Measurements from ENCODE around the gene HNMT.

Gene HNMT

DNA sequence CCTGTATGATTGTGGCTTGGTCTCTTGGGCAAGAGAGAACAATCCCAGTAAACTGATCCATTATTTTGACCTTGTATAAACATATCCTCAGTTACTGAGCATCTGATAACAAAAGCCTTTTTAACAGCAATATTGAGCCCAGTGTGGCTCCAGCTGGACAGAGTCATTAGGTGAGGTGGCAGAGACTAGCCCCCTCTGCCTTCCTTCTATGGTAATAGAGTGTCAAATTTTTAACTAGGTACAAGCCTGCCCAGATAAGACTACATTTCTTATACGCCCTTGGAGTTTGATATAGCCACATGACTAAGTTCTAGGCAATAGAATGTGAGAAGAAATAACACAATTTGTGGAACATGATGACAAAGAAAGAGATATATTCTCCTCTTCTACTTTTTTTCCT lies 56.2 kb downstream of the HNMT start:
- TF ChIP-seq GABPA (IDR thresholded peaks at IDR 0.05; ENCODE audit: low read depth) (no peak), POLR2AphosphoS5 (IDR thresholded peaks at IDR 0.05; ENCODE audit: low read depth) (no peak), SPI1 (IDR thresholded peaks at IDR 0.05; ENCODE audit: borderline replicate concordance, low read depth) (no peak)
- TF ChIP-seq, protein P1, sequence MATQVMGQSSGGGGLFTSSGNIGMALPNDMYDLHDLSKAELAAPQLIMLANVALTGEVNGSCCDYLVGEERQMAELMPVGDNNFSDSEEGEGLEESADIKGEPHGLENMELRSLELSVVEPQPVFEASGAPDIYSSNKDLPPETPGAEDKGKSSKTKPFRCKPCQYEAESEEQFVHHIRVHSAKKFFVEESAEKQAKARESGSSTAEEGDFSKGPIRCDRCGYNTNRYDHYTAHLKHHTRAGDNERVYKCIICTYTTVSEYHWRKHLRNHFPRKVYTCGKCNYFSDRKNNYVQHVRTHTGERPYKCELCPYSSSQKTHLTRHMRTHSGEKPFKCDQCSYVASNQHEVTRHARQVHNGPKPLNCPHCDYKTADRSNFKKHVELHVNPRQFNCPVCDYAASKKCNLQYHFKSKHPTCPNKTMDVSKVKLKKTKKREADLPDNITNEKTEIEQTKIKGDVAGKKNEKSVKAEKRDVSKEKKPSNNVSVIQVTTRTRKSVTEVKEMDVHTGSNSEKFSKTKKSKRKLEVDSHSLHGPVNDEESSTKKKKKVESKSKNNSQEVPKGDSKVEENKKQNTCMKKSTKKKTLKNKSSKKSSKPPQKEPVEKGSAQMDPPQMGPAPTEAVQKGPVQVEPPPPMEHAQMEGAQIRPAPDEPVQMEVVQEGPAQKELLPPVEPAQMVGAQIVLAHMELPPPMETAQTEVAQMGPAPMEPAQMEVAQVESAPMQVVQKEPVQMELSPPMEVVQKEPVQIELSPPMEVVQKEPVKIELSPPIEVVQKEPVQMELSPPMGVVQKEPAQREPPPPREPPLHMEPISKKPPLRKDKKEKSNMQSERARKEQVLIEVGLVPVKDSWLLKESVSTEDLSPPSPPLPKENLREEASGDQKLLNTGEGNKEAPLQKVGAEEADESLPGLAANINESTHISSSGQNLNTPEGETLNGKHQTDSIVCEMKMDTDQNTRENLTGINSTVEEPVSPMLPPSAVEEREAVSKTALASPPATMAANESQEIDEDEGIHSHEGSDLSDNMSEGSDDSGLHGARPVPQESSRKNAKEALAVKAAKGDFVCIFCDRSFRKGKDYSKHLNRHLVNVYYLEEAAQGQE (IDR thresholded peaks at IDR 0.05; ENCODE audit: insufficient replicate concordance, low read depth) = no peak
- TF ChIP-seq, protein P2, sequence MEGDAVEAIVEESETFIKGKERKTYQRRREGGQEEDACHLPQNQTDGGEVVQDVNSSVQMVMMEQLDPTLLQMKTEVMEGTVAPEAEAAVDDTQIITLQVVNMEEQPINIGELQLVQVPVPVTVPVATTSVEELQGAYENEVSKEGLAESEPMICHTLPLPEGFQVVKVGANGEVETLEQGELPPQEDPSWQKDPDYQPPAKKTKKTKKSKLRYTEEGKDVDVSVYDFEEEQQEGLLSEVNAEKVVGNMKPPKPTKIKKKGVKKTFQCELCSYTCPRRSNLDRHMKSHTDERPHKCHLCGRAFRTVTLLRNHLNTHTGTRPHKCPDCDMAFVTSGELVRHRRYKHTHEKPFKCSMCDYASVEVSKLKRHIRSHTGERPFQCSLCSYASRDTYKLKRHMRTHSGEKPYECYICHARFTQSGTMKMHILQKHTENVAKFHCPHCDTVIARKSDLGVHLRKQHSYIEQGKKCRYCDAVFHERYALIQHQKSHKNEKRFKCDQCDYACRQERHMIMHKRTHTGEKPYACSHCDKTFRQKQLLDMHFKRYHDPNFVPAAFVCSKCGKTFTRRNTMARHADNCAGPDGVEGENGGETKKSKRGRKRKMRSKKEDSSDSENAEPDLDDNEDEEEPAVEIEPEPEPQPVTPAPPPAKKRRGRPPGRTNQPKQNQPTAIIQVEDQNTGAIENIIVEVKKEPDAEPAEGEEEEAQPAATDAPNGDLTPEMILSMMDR (IDR thresholded peaks at IDR 0.05; ENCODE audit: insufficient read depth, low read length) = no peak
- Histone ChIP-seq H3K4me3 (replicated peaks; ENCODE audit: insufficient read depth, low read length) (no peak overlapping the region), H3K27me3 (ENCODE audit: insufficient read depth, poor library complexity, severe bottlenecking) (no peaks in the 10 kb centered on the region), H3K27ac (replicated peaks) (no peak overlapping the region)
- no peak for DNase-seq (ENCODE audit: low read depth in 1 of 2, low spot score in 1 of 2)

DNA sequence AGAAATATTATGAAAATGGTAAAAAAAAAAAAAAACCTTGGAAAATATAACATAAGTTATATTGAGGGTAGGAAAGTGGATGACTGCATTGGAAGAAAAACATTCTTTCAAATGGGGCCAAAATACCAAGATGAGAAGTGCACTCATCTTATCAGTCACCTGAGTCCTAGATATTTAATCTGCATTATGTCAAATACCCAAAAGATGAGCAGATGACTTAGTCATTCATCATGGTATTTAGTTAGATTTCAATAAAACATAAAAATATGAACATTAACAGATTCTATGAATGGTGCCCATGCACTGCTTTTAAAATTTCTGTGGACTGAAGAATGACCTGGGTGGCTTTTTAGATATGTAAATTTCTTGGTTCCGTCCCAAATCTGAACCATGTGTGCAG lies 56.9 kb downstream of the HNMT start:
- TF ChIP-seq POLR2AphosphoS5 (IDR thresholded peaks at IDR 0.05; ENCODE audit: low read depth) = no peak
- no peak for TF ChIP-seq GABPA (IDR thresholded peaks at IDR 0.05; ENCODE audit: low read depth)
- no peak for DNase-seq (ENCODE audit: low read depth in 1 of 2, low spot score in 1 of 2)
- no peak overlapping the region for H3K27ac ChIP-seq (replicated peaks)

DNA sequence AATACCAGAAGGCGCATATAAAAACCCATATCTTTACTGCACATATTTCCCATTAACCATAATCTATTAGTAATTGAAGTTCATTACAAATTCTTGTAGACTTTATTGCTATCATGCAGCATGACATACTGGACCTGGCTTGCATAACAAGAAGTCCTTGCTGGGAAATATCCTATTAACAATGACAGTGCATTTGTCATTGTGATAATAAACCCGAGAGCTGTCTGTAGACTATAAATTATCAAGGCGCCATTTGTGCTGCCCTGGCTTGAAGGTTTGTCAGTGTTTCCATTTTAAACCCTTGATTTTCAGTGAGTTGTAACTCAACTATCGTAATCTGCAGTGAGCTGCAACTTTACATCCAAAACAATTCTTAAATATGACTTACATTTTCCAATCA lies 59.0 kb downstream of the HNMT start:
- DNase-seq (ENCODE audit: low read depth in 1 of 2, low spot score in 1 of 2) = no peak
- Histone ChIP-seq H3K27ac (replicated peaks) (no peak overlapping the region), H3K27me3 (ENCODE audit: insufficient read depth, poor library complexity, severe bottlenecking) (no peaks in the 10 kb centered on the region), H3K4me3 (replicated peaks; ENCODE audit: insufficient read depth, low read length) (no peak overlapping the region)
- TF ChIP-seq, protein P1 (IDR thresholded peaks at IDR 0.05; ENCODE audit: insufficient replicate concordance, low read depth) = no peak
- TF ChIP-seq GABPA (IDR thresholded peaks at IDR 0.05; ENCODE audit: low read depth) (no peak), POLR2AphosphoS5 (IDR thresholded peaks at IDR 0.05; ENCODE audit: low read depth) (no peak), SPI1 (IDR thresholded peaks at IDR 0.05; ENCODE audit: borderline replicate concordance, low read depth) (no peak)
- TF ChIP-seq, protein P2 (IDR thresholded peaks at IDR 0.05; ENCODE audit: insufficient read depth, low read length) = no peak

More for the DNA sequence above, 56.9 kb downstream of the HNMT start:
- H3K27me3 ChIP-seq (ENCODE audit: insufficient read depth, poor library complexity, severe bottlenecking) = no peaks in the 10 kb centered on the region
- H3K4me3 ChIP-seq (replicated peaks; ENCODE audit: insufficient read depth, low read length) = no peak overlapping the region

DNA sequence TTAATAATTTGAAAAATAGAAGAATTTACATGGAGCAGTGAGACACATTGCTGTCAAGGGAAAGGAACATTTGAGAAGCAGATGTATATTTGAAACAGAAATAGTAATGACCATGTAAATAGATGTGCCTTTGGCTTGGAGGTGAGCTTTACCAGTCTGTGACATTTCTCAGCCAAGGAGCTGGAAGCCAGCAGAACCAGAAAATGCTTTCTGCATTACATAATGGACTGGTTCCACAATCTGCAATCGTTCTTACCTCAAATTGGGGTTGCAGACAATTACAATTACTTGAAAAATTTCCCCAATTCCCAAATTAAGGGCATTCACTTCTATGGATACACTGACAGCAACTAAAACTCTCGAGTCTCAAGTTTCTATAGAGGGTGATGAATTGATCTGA lies 59.7 kb downstream of the HNMT start:
- TF ChIP-seq, protein P1 (IDR thresholded peaks at IDR 0.05; ENCODE audit: insufficient replicate concordance, low read depth) = no peak
- TF ChIP-seq, protein P2 (IDR thresholded peaks at IDR 0.05; ENCODE audit: insufficient read depth, low read length) = no peak
- TF ChIP-seq SPI1 (IDR thresholded peaks at IDR 0.05; ENCODE audit: borderline replicate concordance, low read depth) (no peak), POLR2AphosphoS5 (IDR thresholded peaks at IDR 0.05; ENCODE audit: low read depth) (no peak), GABPA (IDR thresholded peaks at IDR 0.05; ENCODE audit: low read depth) (no peak)
- no peak overlapping the region for H3K4me3 ChIP-seq (replicated peaks; ENCODE audit: insufficient read depth, low read length)
- no peak overlapping the region for H3K27ac ChIP-seq (replicated peaks)
- H3K27me3 ChIP-seq (ENCODE audit: insufficient read depth, poor library complexity, severe bottlenecking) = no peaks in the 10 kb centered on the region
- no peak for DNase-seq (ENCODE audit: low read depth in 1 of 2, low spot score in 1 of 2)

Data from HL-60 (cell line).